Embryonic facial prominence (tissue), 1 donor: ENCODE results near the gene CRHR2.

Source experiments
- DNase-seq: peaks from one replicate; pipeline ENCODE4 v3.0.0-alpha.2; 2016; ENCODE audit errors: extremely low spot score

CRHR2 gene

GRCh38 chr7:30679664-30680063 lies 2.6 kb downstream of the CRHR2 start:
- no peak for DNase-seq

DNA sequence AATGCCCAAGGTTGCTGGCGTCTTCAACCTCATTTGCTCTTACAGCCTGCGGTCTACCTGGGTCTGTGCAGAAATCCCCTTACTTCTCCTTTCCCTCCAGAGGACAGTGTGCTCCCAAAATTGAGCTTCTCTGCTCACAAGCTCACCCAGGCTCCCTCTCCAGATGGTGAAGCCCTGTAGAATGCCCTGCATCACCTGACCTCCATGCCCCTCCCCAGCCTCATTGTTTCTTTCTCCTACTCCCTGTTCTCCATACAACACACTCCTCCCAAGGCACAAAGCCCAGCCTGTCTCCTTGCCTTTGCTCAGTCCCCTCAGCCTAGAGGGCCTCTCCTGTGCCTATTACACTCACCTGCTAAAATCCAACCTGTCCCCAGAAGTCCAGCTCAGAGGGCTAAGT lies 3.5 kb downstream of the CRHR2 start:
- DNase-seq: no peak

GRCh38 chr7:30674876-30675275 lies 7.4 kb downstream of the CRHR2 start:
- DNase-seq: no peak

- no peak for DNase-seq
Measured at GRCh38 chr7:30674420-30674819, 7.8 kb downstream of the CRHR2 start.

DNA sequence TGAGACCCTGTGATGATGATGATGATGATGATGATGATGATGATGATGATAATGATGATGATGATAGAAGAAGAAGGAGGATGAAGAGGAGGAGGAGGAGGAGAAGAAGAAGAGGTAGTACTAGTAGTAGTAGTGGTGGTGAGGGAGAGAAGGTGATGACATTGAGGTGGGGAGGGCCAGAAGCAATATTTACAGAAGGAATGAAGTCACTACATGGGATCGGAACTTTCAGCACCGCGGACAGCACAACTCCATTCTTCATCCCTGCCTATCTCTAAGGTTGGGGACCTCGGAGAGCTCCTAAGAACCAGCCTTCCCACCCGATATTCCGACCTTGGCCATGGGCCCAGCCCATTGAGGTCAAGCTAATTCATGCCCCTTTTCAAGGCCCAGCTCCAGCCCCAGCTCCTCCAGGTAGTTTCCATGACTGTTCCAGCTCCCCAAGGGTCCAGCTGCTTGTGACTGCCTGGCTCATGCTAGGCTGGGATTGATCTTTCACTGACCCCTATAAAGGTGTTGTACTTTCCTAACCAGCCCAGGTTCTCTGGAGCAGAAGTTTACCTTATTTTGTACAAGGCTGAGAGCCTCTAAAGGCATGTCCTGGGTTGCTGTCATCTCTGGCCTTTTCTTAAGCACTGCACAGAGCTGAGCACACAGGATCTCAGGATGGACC lies 10.3 kb downstream of the CRHR2 start:
- peak; percentile 60 for DNase-seq

GRCh38 chr7:30668102-30668501 lies 14.2 kb downstream of the CRHR2 start:
- no peak for DNase-seq

DNA sequence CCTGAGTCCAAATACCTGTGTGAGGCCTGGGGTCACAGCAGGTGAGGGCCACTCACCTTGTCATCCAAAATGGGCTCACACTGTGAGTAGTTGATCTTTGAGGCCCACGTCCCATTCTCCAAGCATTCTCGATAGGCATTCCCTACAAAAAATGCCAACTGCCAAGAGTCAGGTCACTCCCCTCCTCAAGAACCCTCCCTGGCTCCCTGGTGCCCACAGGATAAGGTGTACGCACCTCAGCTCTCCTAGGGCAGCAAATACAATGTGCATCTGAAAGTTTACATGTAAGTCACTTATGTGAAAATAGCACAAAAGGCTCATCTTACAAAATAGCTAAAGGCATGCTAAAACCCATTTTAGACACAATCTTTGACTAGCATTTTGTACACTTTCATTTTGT lies 15.1 kb downstream of the CRHR2 start:
- no peak for DNase-seq

- no peak for DNase-seq
Measured at GRCh38 chr7:30665449-30665848, 16.8 kb downstream of the CRHR2 start.

DNA sequence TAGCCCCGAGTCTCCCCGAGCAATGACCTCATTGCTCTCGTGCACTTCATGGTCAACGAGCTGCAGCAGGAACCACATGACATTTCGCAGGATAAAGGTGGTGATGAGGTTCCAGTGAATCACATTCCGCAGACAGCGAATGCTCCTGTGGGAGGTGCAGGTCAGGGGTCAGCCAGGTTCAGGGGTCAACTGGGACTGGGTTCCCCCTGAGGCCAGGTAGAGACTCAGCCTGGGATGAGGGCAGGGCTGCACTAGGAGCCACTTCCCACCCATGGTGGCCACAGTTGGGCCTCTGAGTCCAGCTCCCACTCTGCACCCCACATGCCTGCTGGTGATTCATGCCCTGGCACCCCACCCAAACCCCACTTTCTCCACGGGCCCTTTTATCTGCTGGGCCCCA lies 17.2 kb downstream of the CRHR2 start:
- DNase-seq: no peak

- DNase-seq: no peak
Measured at GRCh38 chr7:30664184-30664885, 17.9 kb downstream of the CRHR2 start.

- no peak for DNase-seq
Measured at GRCh38 chr7:30663414-30663813, 18.8 kb downstream of the CRHR2 start.

GRCh38 chr7:30662431-30662939 lies 19.8 kb downstream of the CRHR2 start:
- no peak for DNase-seq

DNA sequence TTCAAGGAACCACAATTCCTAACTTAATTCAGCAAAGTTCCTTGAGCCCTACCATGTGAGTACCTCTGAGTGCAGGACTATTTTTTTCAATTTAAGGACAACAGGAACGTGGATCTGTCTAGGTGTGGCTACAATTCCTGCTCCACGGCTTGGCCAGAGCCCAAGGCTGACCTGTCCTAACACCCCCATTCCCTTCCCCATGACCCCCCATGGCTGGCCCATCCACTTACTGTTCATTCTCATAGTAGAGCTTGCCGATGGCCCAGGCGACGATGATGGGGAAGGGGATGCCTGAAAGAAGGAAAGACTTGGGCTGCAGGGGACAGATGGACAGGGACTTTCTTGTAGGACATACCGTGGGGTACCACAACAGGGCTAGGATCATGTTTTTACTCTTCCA lies 20.3 kb downstream of the CRHR2 start:
- DNase-seq: no peak

- no peak for DNase-seq
Measured at GRCh38 chr7:30660331-30661255, 21.7 kb downstream of the CRHR2 start.

DNA sequence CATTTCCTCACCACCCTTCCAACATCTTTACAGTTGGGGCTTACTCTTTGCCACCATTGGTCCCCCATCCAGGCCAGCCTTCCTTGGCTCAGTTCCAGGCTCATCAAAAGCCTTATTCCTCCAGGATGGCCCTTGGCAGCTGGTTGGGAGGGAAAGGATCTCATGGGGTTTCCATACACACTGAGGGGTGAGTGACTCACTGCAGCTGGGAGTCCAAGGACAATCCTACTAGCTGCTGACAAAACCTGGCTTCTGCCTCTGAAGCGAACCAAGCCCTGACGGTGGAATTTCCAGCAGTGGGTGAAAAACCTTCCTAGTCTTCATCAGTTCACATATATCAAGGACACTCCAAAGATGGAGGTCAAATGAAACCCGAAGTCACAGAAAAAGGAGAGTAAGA lies 22.9 kb downstream of the CRHR2 start:
- no peak for DNase-seq

- no peak for DNase-seq
Measured at GRCh38 chr7:30658479-30659074, 23.7 kb downstream of the CRHR2 start.

DNA sequence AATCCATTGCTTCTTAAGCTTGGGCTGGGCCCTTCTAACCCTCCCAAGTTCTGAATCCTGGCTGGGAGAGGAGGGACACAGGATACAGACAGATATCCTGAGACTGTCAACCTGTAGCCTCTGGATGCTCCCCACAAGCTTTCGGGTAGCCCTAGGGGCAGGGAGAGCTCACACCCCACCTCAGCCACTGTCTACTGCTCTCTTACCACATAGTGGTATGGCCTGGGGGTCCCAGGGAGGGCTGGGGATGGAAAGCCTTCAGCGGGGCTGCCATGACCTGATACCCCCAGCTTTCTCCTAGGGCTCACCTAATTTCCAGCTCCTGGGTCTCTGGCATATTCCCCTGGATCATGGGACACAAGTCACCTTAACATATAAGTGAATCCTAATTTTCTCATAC lies 25.1 kb downstream of the CRHR2 start:
- DNase-seq: no peak

DNA sequence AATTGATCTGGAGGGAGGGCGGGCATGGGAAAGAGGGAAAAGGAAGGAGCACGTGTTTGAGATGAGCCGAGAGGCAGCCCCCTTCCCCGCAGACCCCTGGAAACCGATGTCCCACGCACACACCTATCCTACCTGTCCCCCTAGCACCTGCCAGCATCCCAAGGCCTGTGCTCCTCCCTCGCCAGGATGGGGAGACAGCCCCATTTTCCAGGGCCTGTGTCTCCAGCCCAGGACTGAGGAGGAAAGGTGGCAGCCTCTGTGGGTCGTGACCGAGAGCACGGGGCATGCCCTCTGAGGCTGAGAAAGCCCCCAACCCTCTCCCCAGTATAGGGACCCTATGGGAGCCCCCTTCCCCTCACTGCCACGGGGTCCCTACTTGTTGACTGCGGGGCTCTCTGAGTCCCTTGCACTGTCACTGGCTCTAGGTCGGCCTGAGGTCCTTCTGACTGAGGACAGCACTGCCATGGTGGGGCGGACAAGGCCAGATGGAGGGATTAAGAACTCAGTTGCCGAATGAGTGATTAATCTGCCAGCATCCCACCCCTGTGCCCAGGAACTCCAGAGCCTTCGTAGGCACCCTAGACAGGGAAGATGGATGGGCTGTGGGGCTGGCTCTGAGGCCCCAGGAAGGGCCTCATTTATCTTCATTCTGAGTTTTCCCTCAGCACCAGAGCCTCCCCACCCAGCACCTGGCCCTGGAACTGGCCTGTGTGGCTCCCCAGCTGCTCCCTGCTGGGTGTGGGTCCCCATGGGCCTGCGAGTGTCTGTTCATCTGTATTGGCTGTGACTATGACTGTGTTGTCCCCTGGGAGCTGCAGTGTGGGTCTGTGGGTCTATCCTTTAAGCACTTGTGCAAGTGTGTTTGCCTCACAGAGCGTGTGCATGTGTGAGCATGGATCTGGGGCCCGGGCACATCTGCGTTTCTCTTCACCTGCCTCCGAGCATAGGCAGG lies 26.0 kb downstream of the CRHR2 start:
- no peak for DNase-seq

DNA sequence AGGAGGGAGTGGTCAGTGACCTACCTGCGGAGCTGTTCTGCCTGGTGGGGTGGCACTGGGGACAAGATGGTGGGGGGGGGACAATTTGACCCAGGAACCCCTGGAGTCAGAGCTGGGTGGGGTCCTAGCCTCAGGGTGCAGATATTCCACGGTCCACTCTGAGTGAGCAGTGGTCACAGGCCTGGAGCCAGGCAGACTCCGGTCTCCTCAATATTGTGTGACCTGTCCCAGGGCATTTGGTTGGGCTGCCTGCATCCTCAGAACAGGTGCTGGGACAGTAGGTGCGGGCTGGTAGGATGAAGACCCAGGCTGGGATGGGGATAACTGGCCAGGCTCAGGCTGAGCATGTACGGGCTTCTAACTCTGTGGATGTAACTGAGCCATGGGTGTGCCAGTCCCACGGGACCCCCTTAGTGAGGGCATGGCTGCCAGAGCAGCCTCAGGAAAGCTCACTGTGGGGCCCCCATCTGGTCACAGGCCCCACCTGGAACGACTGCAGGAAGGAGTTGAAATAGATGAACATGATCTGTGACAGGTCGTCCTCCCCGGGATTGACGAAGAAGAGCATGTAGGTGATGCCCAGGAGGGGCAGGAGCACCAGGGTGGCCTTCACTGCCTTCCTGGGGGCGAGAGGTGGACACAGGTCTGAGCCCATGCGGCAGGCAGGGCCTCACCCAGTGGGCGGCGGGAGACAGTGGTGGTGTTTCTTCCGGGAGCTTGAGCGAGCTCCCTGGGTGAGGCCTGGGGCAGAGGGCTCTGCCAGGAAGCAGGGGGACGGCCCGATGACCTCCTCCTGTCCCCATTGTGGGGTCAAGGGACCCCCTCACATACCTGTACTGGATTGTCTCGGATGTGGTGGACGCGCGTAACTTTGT lies 26.9 kb downstream of the CRHR2 start:
- no peak for DNase-seq
